Body of pancreas (tissue), 4 donors: ENCODE measurements around the gene OR10H4. TPM values are rescaled to one million over a fixed set of nuclear protein-coding genes. Genes with fewer than 3 reads are reported as not detected.

ENCODE experiments used
- ATAC-seq: fragments of 150-250 bp; one replicate; pipeline ENCODE4 v1.9.1; 2016
- DNase-seq, 4 donors: peaks; one replicate each; pipeline ENCODE4 v3.0.0-alpha.2; 2019
- H3K27ac ChIP-seq, 4 donors: fragments of 200-600 bp; sonication (generic); 1 replicate in 3 of 4; 2 replicates in 1 of 4; pipeline versions ENCODE4 v1.5.1 to v1.6.1; 2016 to 2019; ENCODE audit warnings: mild to moderate bottlenecking in 1 of 4, mixed read lengths in 1 of 4, moderate library complexity in 1 of 4
- H3K27me3 ChIP-seq, 2 donors: fragments of 200-600 bp; sonication (generic); one replicate each; pipeline ENCODE4 v1.6.0; 2016; ENCODE audit warnings: mild to moderate bottlenecking in 1 of 2
- H3K36me3 ChIP-seq, 2 donors: fragments of 200-600 bp; sonication (generic); replicated peaks in 1 of 2; 2 replicates each; pipeline ENCODE4 v1.5.1; 2016; ENCODE audit warnings: low read depth in 2 of 2; ENCODE audit not compliant: insufficient read depth in 1 of 2
- H3K4me1 ChIP-seq: fragments of 200-600 bp; sonication (generic); one replicate; pipeline ENCODE4 v1.6.0; 2016
- H3K4me3 ChIP-seq, 2 donors: fragments of 200-600 bp; sonication (generic); 1 replicate in 1 of 2; 2 replicates in 1 of 2; pipeline ENCODE4 v1.5.1; 2016 to 2019
- H3K9me3 ChIP-seq, 3 donors: fragments of 200-600 bp; sonication (generic); 1 replicate in 2 of 3; 2 replicates in 1 of 3; pipeline ENCODE4 v1.5.1; 2016
- POLR2A ChIP-seq, 3 donors: fragments of 450-650 bp; IDR thresholded peaks; one replicate each; pipeline ENCODE4 v1.6.1; 2016; ENCODE audit warnings: antibody characterized with exemption in 3 of 3, mild to moderate bottlenecking in 2 of 3
- WGBS, 2 donors: methylation state at CpG; one replicate each; pipeline ENCODE4 v1.1.5; 2017; 5-methylcytosine and 5-hydroxymethylcytosine counted together
- intact Hi-C: fragments of 100-400 bp; cut with DNase I; formaldehyde crosslinking; loops from one replicate; pipeline ENCODE4 v1.15.1; 2023
- total RNA-seq, 2 donors: library from RNA; depleted of rRNA; stranded (reverse); fragments of >200 nt; gene quantifications; one replicate each; pipeline ENCODE4 v1.1.0, GENCODE V29; 2016
- TF ChIP-seq, protein P1 (sequence below), 7 experiments: fragments of 450-650 bp in 4 of 7; fragments of 200-600 bp in 3 of 7; sonication (generic) in 3 of 7; IDR thresholded peaks; one replicate each; pipeline ENCODE4 v1.5.1; 2016 to 2019; ENCODE audit warnings: antibody characterized with exemption in 7 of 7

The OR10H4 gene
- total RNA-seq, 2 donors from 2014 or later = not detected

- H3K4me1 ChIP-seq = peaks cover 18% of the 10 kb centered on the region
- TF ChIP-seq, protein P1, sequence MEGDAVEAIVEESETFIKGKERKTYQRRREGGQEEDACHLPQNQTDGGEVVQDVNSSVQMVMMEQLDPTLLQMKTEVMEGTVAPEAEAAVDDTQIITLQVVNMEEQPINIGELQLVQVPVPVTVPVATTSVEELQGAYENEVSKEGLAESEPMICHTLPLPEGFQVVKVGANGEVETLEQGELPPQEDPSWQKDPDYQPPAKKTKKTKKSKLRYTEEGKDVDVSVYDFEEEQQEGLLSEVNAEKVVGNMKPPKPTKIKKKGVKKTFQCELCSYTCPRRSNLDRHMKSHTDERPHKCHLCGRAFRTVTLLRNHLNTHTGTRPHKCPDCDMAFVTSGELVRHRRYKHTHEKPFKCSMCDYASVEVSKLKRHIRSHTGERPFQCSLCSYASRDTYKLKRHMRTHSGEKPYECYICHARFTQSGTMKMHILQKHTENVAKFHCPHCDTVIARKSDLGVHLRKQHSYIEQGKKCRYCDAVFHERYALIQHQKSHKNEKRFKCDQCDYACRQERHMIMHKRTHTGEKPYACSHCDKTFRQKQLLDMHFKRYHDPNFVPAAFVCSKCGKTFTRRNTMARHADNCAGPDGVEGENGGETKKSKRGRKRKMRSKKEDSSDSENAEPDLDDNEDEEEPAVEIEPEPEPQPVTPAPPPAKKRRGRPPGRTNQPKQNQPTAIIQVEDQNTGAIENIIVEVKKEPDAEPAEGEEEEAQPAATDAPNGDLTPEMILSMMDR (IDR thresholded peaks at IDR 0.05) = no peak
- no peak for TF ChIP-seq POLR2A (IDR thresholded peaks at IDR 0.05)
- no peak overlapping the region for H3K27ac ChIP-seq
- WGBS, 2 donors = 4 to 65% methylated on average over 2 of the region's 2 CpGs
- no peaks in the 10 kb centered on the region for H3K27me3 ChIP-seq
- peak in 1 of 4 donors; percentile 47 for DNase-seq
- no peak for ATAC-seq
- no peaks in the 10 kb centered on the region for H3K9me3 ChIP-seq
- no peak overlapping the region for H3K4me3 ChIP-seq
- no peaks in the 10 kb centered on the region for H3K36me3 ChIP-seq
- intact Hi-C loops = no loop called here
These were observed 11.0 kb upstream of the OR10H4 start for GRCh38 chr19:15937771-15938170.

GRCh38 chr19:15944401-15944800 is 4.4 kb upstream of the OR10H4 start:
- ATAC-seq (no peak), DNase-seq (no peak)
- no peaks in the 10 kb centered on the region for H3K27me3 ChIP-seq
- H3K4me3 ChIP-seq = no peak overlapping the region
- WGBS, 2 donors = 57 to 61% methylated on average over 4 of the region's 4 CpGs
- intact Hi-C loops = no loop called here
- TF ChIP-seq POLR2A (IDR thresholded peaks at IDR 0.05) = no peak
- TF ChIP-seq, protein P1 (IDR thresholded peaks at IDR 0.05) = no peak
- no peak overlapping the region for H3K27ac ChIP-seq
- H3K36me3 ChIP-seq = no peaks in the 10 kb centered on the region
- H3K4me1 ChIP-seq = no peaks in the 10 kb centered on the region
- H3K9me3 ChIP-seq = no peaks in the 10 kb centered on the region

GRCh38 chr19:15945301-15945700 is 3.5 kb upstream of the OR10H4 start:
- ATAC-seq = no peak
- DNase-seq = no peak
- H3K4me1 ChIP-seq = no peaks in the 10 kb centered on the region
- intact Hi-C loops = no loop called here
- 37 to 39% methylated on average over 4 of the region's 4 CpGs for WGBS, 2 donors
- H3K36me3 ChIP-seq = no peaks in the 10 kb centered on the region
- TF ChIP-seq, protein P1 (IDR thresholded peaks at IDR 0.05) = no peak
- TF ChIP-seq POLR2A (IDR thresholded peaks at IDR 0.05) = no peak
- no peak overlapping the region for H3K4me3 ChIP-seq
- no peak overlapping the region for H3K27ac ChIP-seq
- H3K9me3 ChIP-seq = no peaks in the 10 kb centered on the region
- H3K27me3 ChIP-seq = no peaks in the 10 kb centered on the region

- Histone ChIP-seq H3K4me1 (no peaks in the 10 kb centered on the region), H3K9me3 (no peaks in the 10 kb centered on the region), H3K27me3 (no peaks in the 10 kb centered on the region), H3K27ac (no peak overlapping the region), H3K4me3 (no peak overlapping the region), H3K36me3 (no peaks in the 10 kb centered on the region)
- WGBS, 2 donors = 68 to 84% methylated on average over 3 to 6 of the region's 6 CpGs
- TF ChIP-seq, protein P1 (IDR thresholded peaks at IDR 0.05) = no peak
- no peak for TF ChIP-seq POLR2A (IDR thresholded peaks at IDR 0.05)
- ATAC-seq (no peak), DNase-seq (no peak)
- intact Hi-C loops = no loop called here
These were observed 6.0 kb downstream of the OR10H4 start for GRCh38 chr19:15954820-15955219.

GRCh38 chr19:15962319-15962718 is 13.5 kb downstream of the OR10H4 start:
- no peak overlapping the region for H3K4me3 ChIP-seq
- DNase-seq (no peak), ATAC-seq (no peak)
- H3K36me3 ChIP-seq = no peaks in the 10 kb centered on the region
- intact Hi-C loops = no loop called here
- H3K9me3 ChIP-seq = no peaks in the 10 kb centered on the region
- WGBS, 2 donors = 42 to 71% methylated on average over 3 to 6 of the region's 6 CpGs
- no peaks in the 10 kb centered on the region for H3K4me1 ChIP-seq
- no peak overlapping the region for H3K27ac ChIP-seq
- TF ChIP-seq POLR2A (IDR thresholded peaks at IDR 0.05) = no peak
- TF ChIP-seq, protein P1 (IDR thresholded peaks at IDR 0.05) = no peak
- no peaks in the 10 kb centered on the region for H3K27me3 ChIP-seq
